Measurements from ENCODE around the gene RNF151.

RNF151 gene

GRCh38 chr16:1973461-1974156 is 7.0 kb downstream of the RNF151 start:
- Histone ChIP-seq H3K27ac (ENCODE audit: low read depth, low read length) (no peak overlapping the region), H3K18ac (ENCODE audit: low read length) (peak overlapping the region; percentile 18), H2BK5ac (ENCODE audit: low read depth, low read length, poor library complexity) (no peak overlapping the region), H2AK5ac (ENCODE audit: low read length) (no peak overlapping the region), H3K27me3 (ENCODE audit: insufficient read depth, low read length) (no peaks in the 10 kb centered on the region), H4K12ac (ENCODE audit: low read depth, low read length) (no peak overlapping the region), H3K4me2 (ENCODE audit: low read length) (no peak overlapping the region), H3K36me3 (ENCODE audit: control insufficient read depth in 1 of 2, insufficient read depth in 2 of 2, low read length in 2 of 2) (peaks cover 44 to 45% of the 10 kb centered on the region in 2 experiments), H3K79me1 (ENCODE audit: low read length) (peaks cover 7% of the 10 kb centered on the region), H3K4ac (ENCODE audit: low read depth, low read length) (no peak overlapping the region), H2BK120ac (ENCODE audit: insufficient read depth, low read length, poor library complexity) (no peak overlapping the region), H3K9me3 (ENCODE audit: insufficient read depth, low read depth, low read length) (no peaks in the 10 kb centered on the region), H3K4me3 (ENCODE audit: low read depth, low read length) (no peak overlapping the region), H3K23ac (ENCODE audit: low read length) (no peak overlapping the region), H4K91ac (ENCODE audit: low read depth, low read length) (no peak overlapping the region), H3K4me1 (ENCODE audit: control insufficient read depth in 1 of 2, insufficient read depth in 2 of 2, low read length in 2 of 2) (peaks cover 10 to 12% of the 10 kb centered on the region in 2 experiments), H2AFZ (ENCODE audit: insufficient read depth, low read length, poor library complexity) (no peak overlapping the region), H4K8ac (ENCODE audit: low read depth, low read length) (no peak overlapping the region), H3K9ac (ENCODE audit: low read length) (no peak overlapping the region), H3K14ac (ENCODE audit: low read length) (no peak overlapping the region), H2BK12ac (ENCODE audit: low read length) (no peak overlapping the region), H3K79me2 (ENCODE audit: control insufficient read depth, insufficient read depth, low read length, poor library complexity) (peaks cover 11% of the 10 kb centered on the region)
- WGBS (ENCODE audit: extremely low coverage, insufficient coverage, insufficient read length): no CpG with 5 or more reads among the region's 16 CpGs
- no peak for DNase-seq

- Histone ChIP-seq H2AFZ (ENCODE audit: insufficient read depth, low read length, poor library complexity) (no peak overlapping the region), H3K36me3 (ENCODE audit: control insufficient read depth in 1 of 2, insufficient read depth in 2 of 2, low read length in 2 of 2) (peaks cover 44 to 46% of the 10 kb centered on the region in 2 experiments), H2BK12ac (ENCODE audit: low read length) (no peak overlapping the region), H3K79me2 (ENCODE audit: control insufficient read depth, insufficient read depth, low read length, poor library complexity) (peaks cover 11% of the 10 kb centered on the region), H4K91ac (ENCODE audit: low read depth, low read length) (no peak overlapping the region), H2BK5ac (ENCODE audit: low read depth, low read length, poor library complexity) (no peak overlapping the region), H3K4me2 (ENCODE audit: low read length) (no peak overlapping the region), H3K4me1 (ENCODE audit: control insufficient read depth in 1 of 2, insufficient read depth in 2 of 2, low read length in 2 of 2) (peaks cover 16 to 18% of the 10 kb centered on the region in 2 experiments), H4K8ac (ENCODE audit: low read depth, low read length) (no peak overlapping the region), H2BK120ac (ENCODE audit: insufficient read depth, low read length, poor library complexity) (no peak overlapping the region), H3K18ac (ENCODE audit: low read length) (no peak overlapping the region), H3K27me3 (ENCODE audit: insufficient read depth, low read length) (peaks cover 3% of the 10 kb centered on the region), H3K4ac (ENCODE audit: low read depth, low read length) (no peak overlapping the region), H3K9ac (ENCODE audit: low read length) (no peak overlapping the region), H3K9me3 (ENCODE audit: insufficient read depth, low read depth, low read length) (no peaks in the 10 kb centered on the region), H3K23ac (ENCODE audit: low read length) (no peak overlapping the region), H3K27ac (ENCODE audit: low read depth, low read length) (no peak overlapping the region), H3K14ac (ENCODE audit: low read length) (no peak overlapping the region), H4K12ac (ENCODE audit: low read depth, low read length) (no peak overlapping the region), H2AK5ac (ENCODE audit: low read length) (no peak overlapping the region), H3K4me3 (ENCODE audit: low read depth, low read length) (peak overlapping the region; percentile 9), H3K79me1 (ENCODE audit: low read length) (peaks cover 7% of the 10 kb centered on the region)
- DNase-seq: no peak
- no CpG with 5 or more reads among the region's 42 CpGs for WGBS (ENCODE audit: extremely low coverage, insufficient coverage, insufficient read length)
Measured at GRCh38 chr16:1974157-1975070, 7.8 kb downstream of the RNF151 start.

DNA sequence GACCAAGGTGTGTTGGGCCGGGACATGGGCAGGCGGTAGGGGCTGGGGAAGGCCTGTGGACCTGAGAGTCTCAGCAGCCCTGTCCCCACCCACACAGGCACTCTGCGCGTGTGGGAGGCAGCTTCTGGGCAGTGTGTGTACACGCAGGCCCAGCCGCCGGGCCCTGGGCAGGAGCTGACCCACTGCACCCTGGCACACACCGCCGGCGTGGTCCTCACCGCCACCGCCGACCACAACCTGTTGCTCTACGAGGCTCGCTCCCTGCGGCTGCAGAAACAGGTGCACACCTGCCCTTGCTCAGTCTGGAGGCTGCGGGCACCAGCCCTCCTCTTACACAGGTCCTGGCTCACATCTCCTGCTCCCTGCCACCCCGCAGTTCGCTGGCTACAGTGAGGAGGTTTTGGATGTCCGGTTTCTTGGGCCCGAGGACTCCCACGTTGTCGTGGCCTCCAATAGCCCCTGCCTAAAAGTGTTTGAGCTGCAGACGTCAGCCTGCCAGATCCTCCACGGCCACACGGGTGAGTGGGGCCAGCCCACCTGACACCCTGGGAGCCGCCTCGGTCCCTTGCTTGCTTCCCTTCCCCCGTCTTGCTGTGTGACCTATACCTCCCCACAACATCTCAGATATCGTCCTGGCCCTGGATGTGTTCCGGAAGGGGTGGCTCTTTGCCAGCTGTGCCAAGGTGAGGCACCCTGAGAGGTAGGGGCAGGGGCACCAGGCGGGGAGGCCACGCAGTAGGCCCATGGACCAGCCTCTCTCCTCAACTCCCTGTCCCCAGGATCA is 9.0 kb downstream of the RNF151 start:
- Histone ChIP-seq H3K79me1 (ENCODE audit: low read length) (peaks cover 10% of the 10 kb centered on the region), H3K27ac (ENCODE audit: low read depth, low read length) (no peak overlapping the region), H2BK5ac (ENCODE audit: low read depth, low read length, poor library complexity) (no peak overlapping the region), H4K12ac (ENCODE audit: low read depth, low read length) (no peak overlapping the region), H3K4ac (ENCODE audit: low read depth, low read length) (no peak overlapping the region), H3K4me1 (ENCODE audit: control insufficient read depth in 1 of 2, insufficient read depth in 2 of 2, low read length in 2 of 2) (peaks cover 20 to 24% of the 10 kb centered on the region in 2 experiments), H2AFZ (ENCODE audit: insufficient read depth, low read length, poor library complexity) (no peak overlapping the region), H3K4me2 (ENCODE audit: low read length) (no peak overlapping the region), H2BK120ac (ENCODE audit: insufficient read depth, low read length, poor library complexity) (no peak overlapping the region), H4K8ac (ENCODE audit: low read depth, low read length) (no peak overlapping the region), H3K27me3 (ENCODE audit: insufficient read depth, low read length) (peaks cover 15% of the 10 kb centered on the region), H3K9ac (ENCODE audit: low read length) (no peak overlapping the region), H2AK5ac (ENCODE audit: low read length) (no peak overlapping the region), H3K4me3 (ENCODE audit: low read depth, low read length) (no peak overlapping the region), H2BK12ac (ENCODE audit: low read length) (no peak overlapping the region), H3K36me3 (ENCODE audit: control insufficient read depth in 1 of 2, insufficient read depth in 2 of 2, low read length in 2 of 2) (peaks cover 44 to 46% of the 10 kb centered on the region in 2 experiments), H3K14ac (ENCODE audit: low read length) (no peak overlapping the region), H3K23ac (ENCODE audit: low read length) (no peak overlapping the region), H4K91ac (ENCODE audit: low read depth, low read length) (no peak overlapping the region), H3K79me2 (ENCODE audit: control insufficient read depth, insufficient read depth, low read length, poor library complexity) (peaks cover 11% of the 10 kb centered on the region), H3K18ac (ENCODE audit: low read length) (no peak overlapping the region), H3K9me3 (ENCODE audit: insufficient read depth, low read depth, low read length) (peaks cover 6% of the 10 kb centered on the region)
- DNase-seq: no peak
- WGBS (ENCODE audit: extremely low coverage, insufficient coverage, insufficient read length): no CpG with 5 or more reads among the region's 33 CpGs

DNA sequence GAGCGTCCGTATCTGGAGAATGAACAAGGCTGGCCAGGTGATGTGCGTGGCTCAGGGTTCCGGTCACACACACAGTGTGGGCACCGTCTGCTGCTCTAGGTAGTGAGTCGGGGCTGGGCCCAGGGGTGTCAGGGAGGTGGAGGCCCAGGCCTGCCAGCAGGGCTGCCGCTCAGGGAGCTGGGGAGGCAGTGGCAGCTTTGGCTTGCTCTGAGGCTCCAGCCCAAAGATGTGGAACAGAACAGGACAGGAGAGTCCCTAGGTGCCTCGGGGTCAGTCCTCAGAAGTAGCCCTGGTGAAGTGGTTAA is 9.5 kb downstream of the RNF151 start:
- H3K4ac ChIP-seq (ENCODE audit: low read depth, low read length): no peak overlapping the region
- H3K36me3 ChIP-seq (ENCODE audit: control insufficient read depth in 1 of 2, insufficient read depth in 2 of 2, low read length in 2 of 2): peaks cover 44 to 46% of the 10 kb centered on the region in 2 experiments
- no peak for DNase-seq
- no peak overlapping the region for H3K4me2 ChIP-seq (ENCODE audit: low read length)
- no peak overlapping the region for H2AFZ ChIP-seq (ENCODE audit: insufficient read depth, low read length, poor library complexity)
- H3K27ac ChIP-seq (ENCODE audit: low read depth, low read length): no peak overlapping the region
- no peak overlapping the region for H3K18ac ChIP-seq (ENCODE audit: low read length)
- H3K4me1 ChIP-seq (ENCODE audit: control insufficient read depth in 1 of 2, insufficient read depth in 2 of 2, low read length in 2 of 2): peaks cover 18 to 21% of the 10 kb centered on the region in 2 experiments
- no peak overlapping the region for H3K9ac ChIP-seq (ENCODE audit: low read length)
- H3K9me3 ChIP-seq (ENCODE audit: insufficient read depth, low read depth, low read length): peaks cover 8% of the 10 kb centered on the region
- peaks cover 21% of the 10 kb centered on the region for H3K27me3 ChIP-seq (ENCODE audit: insufficient read depth, low read length)
- H2BK12ac ChIP-seq (ENCODE audit: low read length): no peak overlapping the region
- peaks cover 10% of the 10 kb centered on the region for H3K79me1 ChIP-seq (ENCODE audit: low read length)
- H3K14ac ChIP-seq (ENCODE audit: low read length): no peak overlapping the region
- H4K8ac ChIP-seq (ENCODE audit: low read depth, low read length): no peak overlapping the region
- no peak overlapping the region for H3K4me3 ChIP-seq (ENCODE audit: low read depth, low read length)
- H4K12ac ChIP-seq (ENCODE audit: low read depth, low read length): no peak overlapping the region
- H3K23ac ChIP-seq (ENCODE audit: low read length): no peak overlapping the region
- no peak overlapping the region for H2AK5ac ChIP-seq (ENCODE audit: low read length)
- no peak overlapping the region for H4K91ac ChIP-seq (ENCODE audit: low read depth, low read length)
- no peak overlapping the region for H2BK120ac ChIP-seq (ENCODE audit: insufficient read depth, low read length, poor library complexity)
- H2BK5ac ChIP-seq (ENCODE audit: low read depth, low read length, poor library complexity): no peak overlapping the region
- no CpG with 5 or more reads among the region's 8 CpGs for WGBS (ENCODE audit: extremely low coverage, insufficient coverage, insufficient read length)
- peaks cover 11% of the 10 kb centered on the region for H3K79me2 ChIP-seq (ENCODE audit: control insufficient read depth, insufficient read depth, low read length, poor library complexity)
